ENCODE results near the gene SLC25A44. TPM values are rescaled to one million over a fixed set of nuclear protein-coding genes. Genes with fewer than 3 reads are reported as not detected.
A peak's percentile ranks its signal among the peaks of the same experiment; 100 is the strongest.

Gene SLC25A44
- total RNA-seq, 4 donors from 2014 or later, result 9.6 to 19.9 (median 18.9) TPM

DNA sequence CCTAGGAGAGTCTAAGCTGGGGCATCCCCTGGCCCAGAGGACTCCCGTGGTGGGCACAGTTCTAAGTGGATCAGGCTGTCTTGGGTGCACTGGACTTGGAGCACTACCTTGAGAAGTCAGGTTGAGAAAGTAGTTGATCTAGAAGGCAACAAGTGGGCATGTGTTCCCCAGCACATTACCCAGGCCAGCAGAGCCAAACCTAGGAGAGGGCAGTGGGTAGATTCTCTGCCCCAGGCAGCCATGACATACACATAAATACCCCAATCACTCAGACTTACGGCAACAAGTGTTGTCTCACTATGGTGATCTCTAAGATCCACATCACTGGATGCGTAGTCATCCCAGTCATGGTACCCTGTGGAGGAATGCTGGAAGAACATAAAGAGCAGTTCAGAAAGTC is 17.3 kb downstream of the SLC25A44 start:
- Histone ChIP-seq H3K9me3 (no peaks in the 10 kb centered on the region), H3K36me3 (peaks cover 0 to 17% (median 6%) of the 10 kb centered on the region in 4 donors), H3K27me3 (no peaks in the 10 kb centered on the region), H3K4me3 (no peak overlapping the region), H3K4me1 (peaks cover 13 to 23% (median 16%) of the 10 kb centered on the region in 4 donors), H3K27ac (no peak overlapping the region)
- DNase-seq, result no peak
- intact Hi-C loops (cut with DNase I; ENCODE audit: low total_unique reads) (no loop called here), in situ Hi-C loops (cut with MboI; ENCODE audit: low pct_ligation_motif_present in 1 of 4, low pct_unique_long_range_greater_than_20kb in 1 of 4, low sequenced_read_pairs in 3 of 4) (loop anchor here in 1 of 4 donors (25.0 kb wide), 1 partner anchor 124 kb away; the partner anchor contains the start of gene MEX3A)
- no peak for TF ChIP-seq POLR2AphosphoS5 (IDR thresholded peaks at IDR 0.05)
- TF ChIP-seq POLR2A (IDR thresholded peaks at IDR 0.05), result no peak
- TF ChIP-seq CTCF (IDR thresholded peaks at IDR 0.05), result no peak
- no peak for TF ChIP-seq EP300 (IDR thresholded peaks at IDR 0.05; ENCODE audit: low read depth)
- WGBS, 2 donors (ENCODE audit: low coverage in 1 of 2), result 88% methylated on average over 3 of the region's 3 CpGs; no CpG with 5 or more reads in 1 of the 2 donors

DNA sequence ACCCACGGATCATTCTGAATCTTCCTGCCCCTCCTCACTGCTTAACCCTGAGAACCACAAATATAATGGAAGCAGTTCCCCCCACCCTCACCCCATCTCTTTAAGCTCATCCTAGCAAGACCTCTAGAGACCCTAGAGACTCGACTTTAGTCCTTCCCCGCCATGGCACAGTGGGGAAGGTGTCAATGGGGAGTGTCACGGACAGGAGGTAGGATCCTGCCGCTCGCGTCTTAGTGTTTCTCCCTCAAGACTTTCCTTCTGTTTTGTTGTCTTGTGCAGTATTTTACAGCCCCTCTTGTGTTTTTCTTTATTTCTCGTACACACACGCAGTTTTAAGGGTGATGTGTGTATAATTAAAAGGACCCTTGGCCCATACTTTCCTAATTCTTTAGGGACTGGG is 18.2 kb downstream of the SLC25A44 start:
- in situ Hi-C loops (cut with MboI; ENCODE audit: low pct_ligation_motif_present in 1 of 4, low pct_unique_long_range_greater_than_20kb in 1 of 4, low sequenced_read_pairs in 3 of 4) (loop anchor here in 1 of 4 donors (25.0 kb wide), 1 partner anchor 125 kb away; the partner anchor contains the start of gene MEX3A), intact Hi-C loops (cut with DNase I; ENCODE audit: low total_unique reads) (no loop called here)
- WGBS, 2 donors (ENCODE audit: low coverage in 1 of 2), result 81 to 83% methylated on average over 8 to 9 of the region's 9 CpGs
- Histone ChIP-seq H3K4me1 (peaks cover 13 to 23% (median 16%) of the 10 kb centered on the region in 4 donors), H3K4me3 (peak overlapping the region in 3 of 4 donors; percentile 41 to 69 (median 69)), H3K27ac (peak overlapping the region; percentile 88 to 96 (median 94)), H3K27me3 (no peaks in the 10 kb centered on the region), H3K36me3 (peaks cover 0 to 17% (median 3%) of the 10 kb centered on the region in 4 donors), H3K9me3 (no peaks in the 10 kb centered on the region)
- TF ChIP-seq EP300 (IDR thresholded peaks at IDR 0.05; ENCODE audit: low read depth), result no peak
- TF ChIP-seq POLR2AphosphoS5 (IDR thresholded peaks at IDR 0.05), result no peak
- no peak for TF ChIP-seq CTCF (IDR thresholded peaks at IDR 0.05)
- no peak for TF ChIP-seq POLR2A (IDR thresholded peaks at IDR 0.05)
- DNase-seq, result no peak

- peaks cover 15 to 30% (median 22%) of the 10 kb centered on the region in 4 donors for H3K4me1 ChIP-seq
- H3K27me3 ChIP-seq, result no peaks in the 10 kb centered on the region
- H3K4me3 ChIP-seq, result peak within 1 kb of the TSS; percentile 41 to 73 (median 69)
- peaks cover 0 to 10% (median under 1%) of the 10 kb centered on the region in 4 donors for H3K36me3 ChIP-seq
- TF ChIP-seq POLR2A (IDR thresholded peaks at IDR 0.05), result peak; percentile 77
- TF ChIP-seq CTCF (IDR thresholded peaks at IDR 0.05), result no peak
- TF ChIP-seq POLR2AphosphoS5 (IDR thresholded peaks at IDR 0.05), result peak; percentile 85 to 93 (median 85)
- peak; percentile 29 for TF ChIP-seq EP300 (IDR thresholded peaks at IDR 0.05; ENCODE audit: low read depth)
- peak within 1 kb of the TSS; percentile 88 to 96 (median 94) for H3K27ac ChIP-seq
- in situ Hi-C loops (cut with MboI; ENCODE audit: low pct_ligation_motif_present in 1 of 4, low pct_unique_long_range_greater_than_20kb in 1 of 4, low sequenced_read_pairs in 3 of 4) (loop anchor here in 1 of 4 donors (25.0 kb wide), 1 partner anchor 126 kb away; the partner anchor contains the start of gene MEX3A), intact Hi-C loops (cut with DNase I; ENCODE audit: low total_unique reads) (no loop called here)
- WGBS, 2 donors (ENCODE audit: low coverage in 1 of 2), result 0% methylated on average over 14 to 49 of the region's 61 CpGs
- H3K9me3 ChIP-seq, result no peaks in the 10 kb centered on the region
- DNase-seq, result peak; percentile 97
Measured at GRCh38 chr1:156212833-156213643, 19.1 kb downstream of the SLC25A44 start, which contains the start of gene PMF1. PMF1 (plus strand) TSS chr1:156213007; CDS start chr1:156213016, 9 bp downstream.

- 11 to 19% methylated on average over 6 to 11 of the region's 11 CpGs for WGBS, 2 donors (ENCODE audit: low coverage in 1 of 2)
- peak overlapping the region; percentile 88 to 96 (median 94) for H3K27ac ChIP-seq
- no peaks in the 10 kb centered on the region for H3K9me3 ChIP-seq
- H3K36me3 ChIP-seq, result peaks cover 0 to 6% (median 0%) of the 10 kb centered on the region in 4 donors
- no peak for DNase-seq
- no peak for TF ChIP-seq EP300 (IDR thresholded peaks at IDR 0.05; ENCODE audit: low read depth)
- TF ChIP-seq POLR2A (IDR thresholded peaks at IDR 0.05), result no peak
- TF ChIP-seq POLR2AphosphoS5 (IDR thresholded peaks at IDR 0.05), result no peak
- TF ChIP-seq CTCF (IDR thresholded peaks at IDR 0.05), result no peak
- H3K4me1 ChIP-seq, result peaks cover 15 to 30% (median 22%) of the 10 kb centered on the region in 4 donors
- H3K4me3 ChIP-seq, result peak overlapping the region; percentile 41 to 73 (median 69)
- intact Hi-C loops (cut with DNase I; ENCODE audit: low total_unique reads), result no loop called here
- in situ Hi-C loops (cut with MboI; ENCODE audit: low pct_ligation_motif_present in 1 of 4, low pct_unique_long_range_greater_than_20kb in 1 of 4, low sequenced_read_pairs in 3 of 4), result loop anchor here in 1 of 4 donors (25.0 kb wide), 1 partner anchor 126 kb away; the partner anchor contains the start of gene MEX3A
- no peaks in the 10 kb centered on the region for H3K27me3 ChIP-seq
Measured at GRCh38 chr1:156213644-156213966, 19.7 kb downstream of the SLC25A44 start.
